HepG2 (cell line): ENCODE data around the gene CYP19A1. TPM values are rescaled to one million over a fixed set of nuclear protein-coding genes. Genes with fewer than 3 reads are reported as not detected.

ENCODE experiments used
- ATAC-seq: fragments of 200-7000 bp; cut with Tn5 transposase; 3 replicates; pipeline ENCODE4 v1.9.1; 2020; ENCODE audit warnings: mild to moderate bottlenecking, moderate library complexity
- BruUV-seq: library from RNA; stranded (reverse); fragments of 400-500 nt; replicated peaks from 2 replicates; lab custom pipeline; 2021; lab: Mats Ljungman, UMichigan
- CTCF ChIA-PET: fragments of 300-600 bp; formaldehyde crosslinking; extraction: SDS; loops from one replicate; lab custom pipeline; 2021; ENCODE audit warnings: low total read pairs, inconsistent platforms, low intra/inter-chr PET ratio; lab: Yijun Ruan, JAX
- POLR2A ChIA-PET: fragments of 350-600 bp; sonication (Branson Sonifier 250); formaldehyde crosslinking; loops from one replicate; lab custom pipeline; 2020; ENCODE audit warnings: antibody characterized with exemption, inconsistent platforms; lab: Yijun Ruan, JAX
- DNase-seq: peaks from one replicate; pipeline ENCODE4 v3.0.0-alpha.2; 2015; ENCODE audit warnings: low spot score
- FAIRE-seq: peaks from 3 replicates; lab custom pipeline; 2011; peaks lifted over from hg19 to GRCh38; lab: Jason Lieb, UNC
- H2AFZ ChIP-seq: one replicate; pipeline ENCODE4 v1.6.1; 2011; ENCODE audit warnings: low read length, inconsistent platforms
- H3K27ac ChIP-seq: fragments of 300-600 bp; 3 replicates; pipeline ENCODE4 v1.8.0; 2011; ENCODE audit warnings: mixed run types, mild to moderate bottlenecking, mixed read lengths, low read length, inconsistent platforms; ENCODE audit not compliant: insufficient read depth; ENCODE audit errors: extremely low read length
- H3K27me3 ChIP-seq, 2 experiments: fragments of 200-600 bp in 1 of 2; 2 replicates in 1 of 2; 3 replicates in 1 of 2; pipeline versions ENCODE4 v1.6.0 to v1.8.0; 2011; ENCODE audit warnings: low read length in 2 of 2, mild to moderate bottlenecking in 2 of 2, moderate library complexity in 2 of 2, inconsistent platforms in 1 of 2; ENCODE audit not compliant: insufficient read depth in 2 of 2, control insufficient read depth in 1 of 2
- H3K36me3 ChIP-seq, 2 experiments: fragments of 200-600 bp in 1 of 2; replicated peaks in 1 of 2; 2 replicates in 1 of 2; 3 replicates in 1 of 2; pipeline versions ENCODE4 v1.5.1 to v1.8.0; 2011; ENCODE audit warnings: low read length in 2 of 2, inconsistent platforms in 1 of 2; ENCODE audit not compliant: insufficient read depth in 2 of 2, control insufficient read depth in 1 of 2
- H3K4me1 ChIP-seq: 2 replicates; pipeline ENCODE4 v1.5.1; 2012; ENCODE audit warnings: low read length, inconsistent platforms; ENCODE audit not compliant: insufficient read depth
- H3K4me2 ChIP-seq: 2 replicates; pipeline ENCODE4 v1.6.0; 2011; ENCODE audit warnings: low read depth, low read length, inconsistent platforms
- H3K4me3 ChIP-seq, 3 experiments: fragments of 200-600 bp in 1 of 3; sonication (generic), shearing (Covaris generic) in 1 of 3; replicated peaks in 1 of 3; 2 replicates each; pipeline ENCODE4 v1.5.1; 2011 to 2016; ENCODE audit warnings: low read length in 3 of 3, inconsistent platforms in 2 of 3, low read depth in 2 of 3, mild to moderate bottlenecking in 2 of 3, control low read depth in 1 of 3, mixed read lengths in 1 of 3; ENCODE audit not compliant: insufficient read depth in 1 of 3
- H3K79me2 ChIP-seq: one replicate; pipeline ENCODE4 v1.6.1; 2011; ENCODE audit warnings: low read length, inconsistent platforms; ENCODE audit not compliant: insufficient read depth
- H3K9ac ChIP-seq: 2 replicates; pipeline ENCODE4 v1.6.0; 2011; ENCODE audit warnings: mild to moderate bottlenecking, low read depth, low read length, inconsistent platforms; ENCODE audit not compliant: insufficient read depth
- H3K9me3 ChIP-seq: 2 replicates; pipeline ENCODE4 v1.5.1; 2012; ENCODE audit warnings: mild to moderate bottlenecking, low read length
- H4K20me1 ChIP-seq: 2 replicates; pipeline ENCODE4 v1.6.0; 2011; ENCODE audit warnings: inconsistent platforms, mild to moderate bottlenecking, low read length, moderate library complexity; ENCODE audit not compliant: insufficient read depth
- ARNTL ChIP-seq: sonication (generic); formaldehyde crosslinking; IDR thresholded peaks from 2 replicates; pipeline ENCODE4 v1.4.0; 2020; ENCODE audit warnings: mild to moderate bottlenecking, missing genetic modification reagents
- BCL6 ChIP-seq: IDR thresholded peaks from 2 replicates; pipeline ENCODE4 v1.6.1; 2016; ENCODE audit warnings: missing genetic modification reagents, missing compliant biosample characterization
- FOXA1 ChIP-seq, 2 experiments: fragments of 450-650 bp in 1 of 2; sonication (generic) in 1 of 2; formaldehyde crosslinking in 1 of 2; IDR thresholded peaks; 2 replicates each; pipeline versions ENCODE4 v1.4.0 to v1.6.1; 2016 to 2020; ENCODE audit warnings: missing genetic modification reagents in 1 of 2
- FOXK1 ChIP-seq: sonication (generic); formaldehyde crosslinking; IDR thresholded peaks from 2 replicates; pipeline ENCODE4 v1.4.0; 2020; ENCODE audit warnings: low read depth, missing genetic modification reagents, borderline replicate concordance
- KDM3A ChIP-seq: IDR thresholded peaks from 2 replicates; pipeline ENCODE4 v1.6.1; 2018; ENCODE audit warnings: low read depth, missing compliant biosample characterization
- NCOR1 ChIP-seq: fragments of 200-600 bp; sonication (generic); IDR thresholded peaks from 2 replicates; pipeline ENCODE4 v1.7.0; 2017; ENCODE audit warnings: antibody characterized with exemption, low read length, borderline replicate concordance
- NFKBIZ ChIP-seq: IDR thresholded peaks from 2 replicates; pipeline ENCODE4 v1.6.1; 2018; ENCODE audit warnings: missing genetic modification reagents, missing compliant biosample characterization
- PRPF4 ChIP-seq: fragments of 200-400 bp; formaldehyde crosslinking; IDR thresholded peaks from 2 replicates; pipeline ENCODE4 v1.6.1; 2016; ENCODE audit warnings: low read length, low read depth; ENCODE audit not compliant: poor library complexity, severe bottlenecking
- SALL1 ChIP-seq: sonication (generic); formaldehyde crosslinking; IDR thresholded peaks from 2 replicates; pipeline ENCODE4 v1.8.0; 2022; ENCODE audit warnings: mild to moderate bottlenecking, missing genetic modification reagents
- THYN1 ChIP-seq: sonication (generic); formaldehyde crosslinking; IDR thresholded peaks from 2 replicates; pipeline ENCODE4 v1.8.1; 2023; ENCODE audit warnings: low read depth, mild to moderate bottlenecking, moderate library complexity, missing genetic modification reagents, borderline replicate concordance
- ZBTB49 ChIP-seq: sonication (generic); formaldehyde crosslinking; IDR thresholded peaks from 2 replicates; pipeline ENCODE4 v1.4.0; 2020; ENCODE audit warnings: missing genetic modification reagents, borderline replicate concordance
- ZFP62 ChIP-seq: sonication (generic); formaldehyde crosslinking; IDR thresholded peaks from 2 replicates; pipeline ENCODE4 v1.4.0; 2020; ENCODE audit warnings: missing genetic modification reagents
- ZNF160 ChIP-seq: sonication (generic); formaldehyde crosslinking; IDR thresholded peaks from 2 replicates; pipeline ENCODE4 v1.8.0; 2022; ENCODE audit warnings: mild to moderate bottlenecking, inconsistent platforms, missing genetic modification reagents
- ZNF205 ChIP-seq: IDR thresholded peaks from 2 replicates; pipeline ENCODE4 v1.6.1; 2018; ENCODE audit warnings: missing biosample characterization, missing genetic modification reagents
- ZNF224 ChIP-seq: sonication (generic); formaldehyde crosslinking; IDR thresholded peaks from 2 replicates; pipeline ENCODE4 v1.5.0; 2020; ENCODE audit warnings: mild to moderate bottlenecking, missing genetic modification reagents
- ZNF460 ChIP-seq: sonication (generic); formaldehyde crosslinking; IDR thresholded peaks from 2 replicates; pipeline ENCODE4 v1.5.1; 2020; ENCODE audit warnings: missing genetic modification reagents, mild to moderate bottlenecking, borderline replicate concordance
- ZNF556 ChIP-seq: sonication (generic); formaldehyde crosslinking; IDR thresholded peaks from 2 replicates; pipeline ENCODE4 v1.4.0; 2020; ENCODE audit warnings: mild to moderate bottlenecking, missing genetic modification reagents, borderline replicate concordance
- ZSCAN29 ChIP-seq: sonication (generic); formaldehyde crosslinking; conservative IDR thresholded peaks from 2 replicates; pipeline ENCODE4 v1.4.0; 2020; ENCODE audit warnings: mild to moderate bottlenecking, missing genetic modification reagents
- WGBS: methylation state at CpG from one replicate; pipeline ENCODE4 v1.1.6; 2017; ENCODE audit warnings: low lambda C conversion rate; 5-methylcytosine and 5-hydroxymethylcytosine counted together
- in situ Hi-C: cut with HindIII; loops from 2 replicates; pipeline ENCODE4 v1.10.0; 2017; ENCODE audit warnings: low pct_unique_long_range_greater_than_20kb; ENCODE audit not compliant: extremely low pct_ligation_motif_present
- intact Hi-C: fragments of 100-400 bp; cut with micrococcal nuclease; formaldehyde crosslinking; loops from one replicate; pipeline ENCODE4 v1.10.0; 2022; ENCODE audit not compliant: unreplicated experiment
- polyA plus RNA-seq, 8 experiments: library from polyadenylated mRNA; depleted of rRNA in 3 of 8; stranded (reverse) in 7 of 8; unstranded in 1 of 8; fragments of >200 nt; fragmentation: Illumina TruSeq in 4 of 8; extraction: Trizol in 4 of 8; gene quantifications; 2 replicates each; pipeline versions ENCODE4 v1.2.1 to v1.2.3, GENCODE V29; 2011 to 2016; ENCODE audit warnings: low read depth in 4 of 8, missing spikeins in 1 of 8, mixed read lengths in 1 of 8; ENCODE audit not compliant: insufficient read depth in 1 of 8
- total RNA-seq, 5 experiments: library from RNA; depleted of rRNA; stranded (reverse); fragments of >200 nt; fragmentation: Illumina TruSeq; extraction: Trizol; gene quantifications; 2 replicates each; pipeline ENCODE4 v1.2.3, GENCODE V29; 2016; ENCODE audit warnings: low read depth in 1 of 5
- TF ChIP-seq, protein P1 (sequence below): sonication (generic); formaldehyde crosslinking; IDR thresholded peaks from 2 replicates; pipeline ENCODE4 v1.4.0; 2020; ENCODE audit warnings: missing genetic modification reagents
- TF ChIP-seq, protein P2 (sequence below): sonication (generic); IDR thresholded peaks from 2 replicates; pipeline ENCODE4 v1.6.1; 2016; ENCODE audit warnings: low read depth, borderline replicate concordance

Gene CYP19A1
- total and polyA plus RNA-seq, 2 of the 13 experiments (the other 11 are each of a cell fraction or from before 2014, with no cell fraction given), result 10.9 to 23.0 TPM

- intact Hi-C loops (loop anchor here (1.0 kb wide), 1 partner anchor 25 kb away; no protein-coding TSS in a partner anchor), in situ Hi-C loops (no loop called here)
- ChIA-PET CTCF (interaction anchor here (1.4 kb wide), 1 partner anchor 69 kb away, joined by 3 read pairs; no protein-coding TSS in a partner anchor), POLR2A (interaction anchor here (1.3 to 3.1 kb wide), 2 partner anchors 13 to 26 kb away, joined by 3 to 19 read pairs; no protein-coding TSS in a partner anchor)
- WGBS, result 22% methylated on average over 8 of the region's 8 CpGs
- Histone ChIP-seq H3K27ac (peak overlapping the region; percentile 91), H3K27me3 (no peaks in the 10 kb centered on the region), H3K9ac (peak overlapping the region; percentile 68), H3K4me1 (peaks cover 82% of the 10 kb centered on the region), H3K36me3 (peaks cover 0 to 4% of the 10 kb centered on the region in 2 experiments; a peak in 2 of 5 replicates), H3K4me3 (peak overlapping the region; percentile 14 to 50 (median 14); a peak in 3 of 6 replicates), H3K9me3 (no peaks in the 10 kb centered on the region), H3K79me2 (peaks cover 4% of the 10 kb centered on the region), H4K20me1 (no peaks in the 10 kb centered on the region), H2AFZ (peak overlapping the region; percentile 20), H3K4me2 (peak overlapping the region; percentile 76)
- TSS peak; percentile 61 for BruUV-seq
- ATAC-seq, result peak; percentile 70
- FAIRE-seq, result peak; percentile 87
- DNase-seq, result peak; percentile 89
- no peak for TF ChIP-seq ZFP62
- peak; percentile 83 for TF ChIP-seq BCL6 (CRISPR knock-in tag)
- no peak for TF ChIP-seq ZNF224 (CRISPR knock-in tag)
- TF ChIP-seq, protein P1, sequence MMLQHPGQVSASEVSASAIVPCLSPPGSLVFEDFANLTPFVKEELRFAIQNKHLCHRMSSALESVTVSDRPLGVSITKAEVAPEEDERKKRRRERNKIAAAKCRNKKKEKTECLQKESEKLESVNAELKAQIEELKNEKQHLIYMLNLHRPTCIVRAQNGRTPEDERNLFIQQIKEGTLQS (CRISPR knock-in tag), result peak; percentile 67; the same call in 1 of the 2 replicates
- peak; percentile 56; the same call in 1 of the 2 replicates for TF ChIP-seq SALL1 (CRISPR knock-in tag)
- TF ChIP-seq, protein P2, sequence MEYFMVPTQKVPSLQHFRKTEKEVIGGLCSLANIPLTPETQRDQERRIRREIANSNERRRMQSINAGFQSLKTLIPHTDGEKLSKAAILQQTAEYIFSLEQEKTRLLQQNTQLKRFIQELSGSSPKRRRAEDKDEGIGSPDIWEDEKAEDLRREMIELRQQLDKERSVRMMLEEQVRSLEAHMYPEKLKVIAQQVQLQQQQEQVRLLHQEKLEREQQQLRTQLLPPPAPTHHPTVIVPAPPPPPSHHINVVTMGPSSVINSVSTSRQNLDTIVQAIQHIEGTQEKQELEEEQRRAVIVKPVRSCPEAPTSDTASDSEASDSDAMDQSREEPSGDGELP, result peak; percentile 86; the same call in 1 of the 2 replicates
- no peak for TF ChIP-seq THYN1
- peak; percentile 37; the same call in 1 of the 2 replicates for TF ChIP-seq FOXA1 (IDR thresholded peaks at IDR 0.05)
- peak; percentile 88 for TF ChIP-seq FOXA1 (CRISPR knock-in tag; IDR thresholded peaks at IDR 0.05)
- TF ChIP-seq ARNTL (CRISPR knock-in tag), result no peak
- TF ChIP-seq ZSCAN29, result 0 out of 2 replicates have a peak, but pooled peaks have one; percentile 20
- TF ChIP-seq ZNF460, result no peak
- no peak for TF ChIP-seq ZNF160 (CRISPR knock-in tag)
- TF ChIP-seq PRPF4, result no peak
- TF ChIP-seq ZBTB49 (CRISPR knock-in tag), result no peak
- TF ChIP-seq ZNF556 (CRISPR knock-in tag), result no peak
- peak; percentile 45; the same call in 1 of the 2 replicates for TF ChIP-seq KDM3A (CRISPR knock-in tag)
- TF ChIP-seq NFKBIZ (CRISPR knock-in tag), result 0 out of 2 replicates have a peak, but pooled peaks have one; percentile 39
- peak; percentile 66; the same call in 1 of the 2 replicates for TF ChIP-seq FOXK1 (CRISPR knock-in tag)
- TF ChIP-seq ZNF205 (CRISPR knock-in tag), result 0 out of 2 replicates have a peak, but pooled peaks have one; percentile 30
- TF ChIP-seq NCOR1, result peak; percentile 65; the same call in 1 of the 2 replicates
These were observed 26.0 kb downstream of the CYP19A1 start for GRCh38 chr15:51312166-51313073.
